Subcutaneous abdominal adipose tissue (tissue), 5 donors: ENCODE data around the gene ACY1.

Experiments
- H3K27ac ChIP-seq: one replicate; pipeline ENCODE4 v1.7.0; 2013; ENCODE audit warnings: low read depth, mild to moderate bottlenecking, inconsistent platforms, low read length, moderate library complexity
- H3K27me3 ChIP-seq, 5 donors: one replicate each; pipeline ENCODE4 v1.7.0; 2013; ENCODE audit warnings: low read length in 5 of 5, inconsistent platforms in 1 of 5; ENCODE audit not compliant: control insufficient read depth in 5 of 5, insufficient read depth in 4 of 5
- H3K36me3 ChIP-seq, 5 donors: one replicate each; pipeline ENCODE4 v1.7.0; 2013; ENCODE audit warnings: low read length in 5 of 5; ENCODE audit not compliant: control insufficient read depth in 5 of 5, insufficient read depth in 5 of 5
- H3K4me1 ChIP-seq, 5 donors: one replicate each; pipeline ENCODE4 v1.7.0; 2013; ENCODE audit warnings: low read length in 5 of 5, mild to moderate bottlenecking in 3 of 5, moderate library complexity in 1 of 5; ENCODE audit not compliant: control insufficient read depth in 5 of 5, insufficient read depth in 5 of 5
- H3K4me3 ChIP-seq, 5 donors: one replicate each; pipeline ENCODE4 v1.7.0; 2013; ENCODE audit warnings: low read length in 5 of 5, low read depth in 1 of 5
- H3K9ac ChIP-seq, 5 donors: one replicate each; pipeline ENCODE4 v1.7.0; 2013; ENCODE audit warnings: low read length in 5 of 5, mild to moderate bottlenecking in 4 of 5, moderate library complexity in 3 of 5
- H3K9me3 ChIP-seq, 5 donors: one replicate each; pipeline ENCODE4 v1.7.0; 2013; ENCODE audit warnings: low read length in 5 of 5; ENCODE audit not compliant: control insufficient read depth in 5 of 5
- donor health status: healthy.
- donor health status: healthy.
- donor health status: healthy.
- donor health status: healthy.
- donor health status: healthy.

The ACY1 gene

DNA sequence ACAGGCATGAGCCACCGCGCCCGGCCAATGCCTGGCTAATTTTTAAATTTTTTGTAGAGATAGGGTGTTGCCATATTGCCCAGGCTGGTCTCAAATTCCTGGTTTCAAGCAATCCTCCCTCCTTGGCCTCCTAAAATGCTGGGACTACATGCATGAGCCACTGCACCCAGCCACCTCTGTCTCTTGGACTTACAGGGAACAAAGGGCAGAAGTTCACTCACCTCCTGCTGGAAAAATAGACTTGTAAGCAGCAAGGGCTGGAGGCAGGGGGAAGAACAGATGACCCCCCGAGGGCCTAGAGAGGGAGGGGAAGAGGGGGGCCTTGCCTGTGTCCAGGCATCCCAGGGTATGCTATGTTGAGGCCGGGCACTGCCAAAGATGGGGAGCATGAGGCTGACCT lies 50.9 kb downstream of the ACY1 start:
- Histone ChIP-seq H3K36me3 (no peaks in the 10 kb centered on the region), H3K27ac (no peak overlapping the region), H3K9ac (no peak overlapping the region), H3K9me3 (no peaks in the 10 kb centered on the region), H3K4me3 (no peak overlapping the region), H3K4me1 (no peaks in the 10 kb centered on the region), H3K27me3 (peaks cover 0 to 3% (median 0%) of the 10 kb centered on the region in 5 donors)

DNA sequence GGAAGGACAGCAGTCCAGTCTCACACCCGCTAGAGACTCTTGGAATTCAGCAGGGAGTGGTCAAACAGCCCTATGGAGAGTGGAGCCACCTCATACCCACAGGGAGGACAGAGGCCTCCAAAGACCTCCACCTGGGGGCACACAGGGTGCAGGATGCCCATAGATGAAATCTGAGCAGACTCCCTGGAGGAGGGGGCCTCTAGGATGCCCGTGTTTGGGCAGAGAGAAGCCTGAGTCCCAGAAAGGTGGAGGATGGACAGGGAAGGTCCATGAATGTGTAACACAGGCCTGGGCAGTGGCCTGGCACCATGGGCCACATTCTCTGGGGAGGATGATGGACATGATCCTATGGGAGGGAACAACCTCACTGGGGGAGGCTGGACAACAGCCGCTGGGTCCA lies 51.3 kb downstream of the ACY1 start:
- Histone ChIP-seq H3K9ac (no peak overlapping the region), H3K4me3 (no peak overlapping the region), H3K27me3 (peaks cover 0 to 4% (median 2%) of the 10 kb centered on the region in 5 donors), H3K9me3 (no peaks in the 10 kb centered on the region), H3K36me3 (no peaks in the 10 kb centered on the region), H3K4me1 (peaks cover 0 to 3% (median under 1%) of the 10 kb centered on the region in 5 donors), H3K27ac (no peak overlapping the region)

DNA sequence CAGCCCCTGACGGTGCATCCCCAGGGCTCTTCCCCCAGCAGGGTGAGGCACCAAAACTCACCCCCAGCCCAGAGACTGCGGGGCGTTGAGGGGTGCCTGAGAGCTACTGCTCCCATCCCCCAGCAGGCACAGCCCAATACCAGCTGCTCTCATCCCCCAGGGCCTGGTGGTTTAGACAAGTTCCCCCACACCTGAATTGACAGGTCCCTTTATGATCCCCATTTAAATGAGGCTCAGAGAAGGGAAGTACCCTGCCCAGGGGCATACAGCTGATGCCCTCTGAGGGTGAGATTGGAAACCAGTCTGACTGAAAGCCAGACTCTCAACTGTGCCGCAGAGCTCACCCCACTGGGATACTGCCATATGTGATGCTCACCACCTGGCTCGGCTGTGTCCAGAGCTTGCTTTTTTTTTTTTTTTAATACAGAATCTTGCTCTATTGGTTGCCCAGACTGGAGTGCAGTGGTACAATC lies 52.9 kb downstream of the ACY1 start:
- Histone ChIP-seq H3K4me3 (no peak overlapping the region), H3K9ac (no peak overlapping the region), H3K36me3 (no peaks in the 10 kb centered on the region), H3K9me3 (no peaks in the 10 kb centered on the region), H3K27ac (no peak overlapping the region), H3K27me3 (peaks cover 0 to 9% (median 5%) of the 10 kb centered on the region in 5 donors), H3K4me1 (peaks cover 0 to 16% (median 2%) of the 10 kb centered on the region in 5 donors)

DNA sequence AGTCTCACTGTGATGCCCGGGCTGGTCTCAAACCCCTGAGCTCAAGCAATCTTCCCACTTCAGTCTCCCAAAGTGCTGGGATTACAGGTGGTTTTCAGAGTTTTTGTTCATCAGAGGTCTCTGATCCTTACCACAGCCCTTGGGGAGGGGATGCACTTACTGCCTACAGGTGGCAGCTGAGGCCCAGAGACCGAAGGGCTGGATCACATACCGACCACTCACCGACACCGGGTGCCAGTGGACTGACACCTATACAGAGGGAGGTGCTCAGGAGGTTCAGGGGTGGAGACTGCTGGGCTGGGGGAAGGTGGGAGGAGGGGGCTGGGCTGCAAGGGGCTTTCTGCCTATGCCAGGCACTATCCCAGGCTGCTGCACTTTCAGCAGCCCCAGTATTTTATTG lies 53.5 kb downstream of the ACY1 start:
- H3K36me3 ChIP-seq, result no peaks in the 10 kb centered on the region
- H3K4me3 ChIP-seq, result no peak overlapping the region
- no peaks in the 10 kb centered on the region for H3K9me3 ChIP-seq
- H3K4me1 ChIP-seq, result peaks cover 0 to 16% (median 2%) of the 10 kb centered on the region in 5 donors
- no peak overlapping the region for H3K9ac ChIP-seq
- no peak overlapping the region for H3K27ac ChIP-seq
- H3K27me3 ChIP-seq, result peaks cover 0 to 9% (median 5%) of the 10 kb centered on the region in 5 donors

DNA sequence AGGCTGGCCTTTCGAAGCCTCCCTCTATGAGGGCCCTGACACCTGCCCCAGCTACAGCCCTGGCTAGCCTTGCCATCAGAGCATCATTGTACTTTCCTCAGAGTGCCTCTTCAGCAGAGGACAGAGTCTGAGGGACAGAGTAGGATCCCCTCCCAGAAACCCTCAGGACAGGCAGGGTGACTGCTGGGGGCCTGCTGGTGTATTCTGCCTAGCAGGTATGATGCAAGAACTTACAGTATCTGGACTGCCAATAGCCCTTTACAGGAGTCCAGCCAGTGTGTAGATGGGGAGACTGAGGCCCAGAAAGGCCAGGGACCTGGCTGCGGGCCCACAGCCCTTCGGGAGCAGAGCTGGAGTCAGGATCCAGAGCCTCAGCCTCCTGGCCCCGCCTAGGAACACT lies 54.0 kb downstream of the ACY1 start:
- Histone ChIP-seq H3K27me3 (peaks cover 0 to 9% (median 5%) of the 10 kb centered on the region in 5 donors), H3K9ac (no peak overlapping the region), H3K27ac (no peak overlapping the region), H3K4me1 (peaks cover 0 to 16% (median 2%) of the 10 kb centered on the region in 5 donors), H3K36me3 (no peaks in the 10 kb centered on the region), H3K9me3 (no peaks in the 10 kb centered on the region), H3K4me3 (no peak overlapping the region)

DNA sequence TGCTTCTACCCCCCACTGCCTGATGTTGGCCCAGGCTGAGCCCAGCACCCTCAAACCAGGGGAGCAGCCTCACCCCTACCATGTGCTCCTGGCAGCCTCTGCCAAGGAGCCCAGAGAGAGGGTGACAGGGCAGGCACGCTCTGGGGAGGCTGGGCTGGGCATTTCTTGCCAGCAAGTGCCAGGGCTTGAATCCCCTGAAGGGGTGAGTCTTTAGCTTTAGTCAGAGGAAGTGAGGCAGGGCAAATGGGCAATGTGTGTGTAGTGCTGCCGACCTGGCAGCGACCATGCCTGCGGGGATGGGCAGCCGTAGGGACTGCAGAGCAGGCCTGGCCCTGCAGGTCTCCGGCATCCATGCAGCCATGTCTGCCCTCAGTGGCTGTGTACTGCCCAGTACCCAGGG lies 54.9 kb downstream of the ACY1 start:
- H3K36me3 ChIP-seq, result no peaks in the 10 kb centered on the region
- H3K27me3 ChIP-seq, result peaks cover 0 to 9% (median 5%) of the 10 kb centered on the region in 5 donors
- H3K4me3 ChIP-seq, result no peak overlapping the region
- H3K27ac ChIP-seq, result no peak overlapping the region
- H3K4me1 ChIP-seq, result peaks cover 0 to 16% (median 2%) of the 10 kb centered on the region in 5 donors
- H3K9ac ChIP-seq, result no peak overlapping the region
- H3K9me3 ChIP-seq, result no peaks in the 10 kb centered on the region
